Hypothalamus (tissue), 51 donors: ENCODE measurements around the gene HSPB2.
"Not testable (repeated sequence)": the region's sequence is repeated elsewhere in the genome, so short reads cannot be mapped to it uniquely, and the experiment has no call there.

ENCODE experiments used
- DNase-seq, 51 donors: peaks; one replicate each; lab custom pipeline; 2025; lab: John Stamatoyannopoulos, UW

Gene HSPB2

DNA sequence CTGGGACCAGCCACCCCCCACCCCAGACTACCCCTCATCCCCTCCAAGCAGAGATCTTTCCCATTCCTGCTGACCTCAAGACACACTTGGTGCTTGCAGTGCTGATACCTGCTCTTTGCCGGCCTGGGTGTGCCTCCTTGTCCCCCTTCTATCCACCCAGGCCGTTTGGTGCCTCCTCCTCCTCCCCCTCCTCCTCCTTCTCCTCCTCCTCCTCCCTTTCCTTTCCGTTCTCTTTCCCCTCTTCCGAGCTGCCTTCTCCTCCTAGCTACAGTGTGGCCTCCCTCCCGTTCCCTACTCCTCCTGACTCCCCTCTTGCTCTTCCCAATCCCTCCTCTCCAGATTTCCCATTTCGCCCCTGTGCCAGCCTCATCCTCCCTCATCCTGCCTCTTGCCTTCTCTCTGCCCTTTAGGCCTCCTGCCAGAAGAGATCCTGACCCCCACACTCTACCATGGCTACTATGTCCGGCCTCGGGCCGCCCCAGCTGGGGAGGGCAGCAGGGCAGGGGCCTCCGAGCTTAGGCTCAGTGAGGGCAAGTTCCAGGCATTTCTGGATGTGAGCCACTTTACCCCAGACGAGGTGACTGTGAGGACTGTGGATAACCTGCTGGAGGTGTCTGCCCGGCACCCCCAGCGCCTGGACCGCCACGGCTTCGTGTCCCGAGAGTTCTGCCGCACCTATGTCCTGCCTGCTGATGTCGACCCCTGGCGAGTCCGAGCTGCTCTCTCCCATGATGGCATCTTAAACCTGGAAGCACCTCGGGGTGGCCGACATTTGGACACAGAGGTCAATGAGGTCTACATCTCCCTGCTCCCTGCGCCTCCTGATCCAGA, 712 bp downstream of the HSPB2 start:
- DNase-seq: peak in 11 of 51 donors; percentile 26 to 71 (median 51)

GRCh38 chr11:111913997-111914396, 1.5 kb downstream of the HSPB2 start:
- peak in 39 of 51 donors; percentile 36 to 91 (median 67) for DNase-seq

DNA sequence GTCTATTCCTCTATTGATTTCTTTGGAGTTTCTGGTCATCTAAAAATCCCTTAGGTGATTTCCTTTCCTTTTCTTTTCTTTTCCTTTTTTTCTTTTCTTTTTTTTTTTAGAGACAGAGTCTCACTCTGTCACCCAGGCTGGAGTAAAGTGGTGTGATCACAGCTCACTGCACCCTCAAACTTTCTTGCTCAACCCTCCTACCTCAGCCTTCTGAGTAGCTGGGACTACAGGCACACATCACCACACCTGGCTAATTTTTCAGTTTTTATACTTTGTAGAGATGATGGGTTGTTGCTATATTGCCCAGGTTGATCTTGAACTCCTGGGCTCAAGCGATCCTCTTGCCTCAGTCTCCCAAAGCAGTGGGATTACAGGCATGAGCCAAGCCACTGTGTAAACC, 4.2 kb downstream of the HSPB2 start:
- DNase-seq: no peak

DNA sequence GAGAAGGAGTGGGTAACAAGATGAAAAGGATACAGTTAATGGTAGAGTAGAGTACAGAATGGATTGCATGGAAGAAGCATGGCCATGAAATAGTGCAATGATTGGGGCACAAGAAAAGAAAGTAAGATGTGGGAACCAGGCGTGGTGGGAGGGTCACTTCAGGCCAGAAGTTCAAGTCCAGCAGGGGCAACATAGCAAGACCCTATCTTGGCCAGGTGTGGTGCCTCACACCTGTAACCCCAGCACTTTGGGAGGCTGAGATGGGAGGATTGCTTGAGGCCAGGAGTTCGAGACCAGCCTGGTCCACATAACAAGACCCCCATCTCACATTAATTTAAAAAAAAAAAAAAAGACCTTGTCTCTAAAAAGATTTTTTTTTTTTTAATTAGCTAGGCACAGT, 4.8 kb downstream of the HSPB2 start:
- no peak for DNase-seq

GRCh38 chr11:111917788-111918187, 5.3 kb downstream of the HSPB2 start:
- DNase-seq: no peak

DNA sequence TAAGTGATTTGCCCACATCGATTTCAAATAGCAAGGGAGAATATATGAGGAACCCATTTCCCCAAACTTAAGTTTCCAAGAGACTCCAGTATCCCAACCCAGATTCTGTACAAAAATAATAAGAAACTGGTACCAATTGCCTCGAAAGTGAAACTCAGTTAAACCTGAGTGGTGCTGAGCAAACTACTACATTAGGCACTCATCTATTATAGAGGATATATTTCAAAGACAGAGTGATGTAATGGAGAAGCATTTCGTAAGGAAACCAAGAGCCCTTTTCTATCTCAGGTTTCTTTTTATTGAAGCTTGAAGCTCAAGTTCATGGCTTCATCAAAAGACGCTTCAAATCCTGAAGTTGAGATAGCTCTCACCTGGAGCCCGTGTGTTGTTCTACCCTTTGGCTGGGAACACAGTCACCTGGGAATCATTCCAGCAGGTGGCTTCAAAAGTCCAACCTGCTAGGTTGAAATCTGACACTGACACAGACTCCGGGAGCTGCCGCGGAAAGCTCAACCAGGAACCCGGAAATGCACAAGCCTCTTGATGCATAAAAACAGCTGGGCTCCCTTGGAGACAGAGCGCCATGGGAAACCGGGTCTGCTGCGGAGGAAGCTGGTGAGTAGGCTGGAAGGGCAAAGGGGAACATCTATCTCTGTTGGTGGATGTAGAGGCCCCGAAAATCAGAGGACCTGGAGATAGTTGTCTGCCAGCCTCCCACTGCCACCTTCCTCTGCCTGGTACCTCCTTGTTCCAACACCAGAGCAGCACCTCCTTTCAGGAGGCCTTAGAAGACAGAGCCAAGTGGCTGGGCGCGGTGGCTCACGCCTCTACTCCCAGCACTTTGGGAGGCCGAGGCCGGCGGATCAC, 6.1 kb downstream of the HSPB2 start, which contains the start of gene C11orf52:
Gene C11orf52 (plus strand): TSS at position 524 of the 867 bp plus-strand sequence. CDS start 60 bp downstream, at position 584.
- DNase-seq: peak in 1 of 51 donors; percentile 24

- DNase-seq: no peak
These were observed 8.4 kb downstream of the HSPB2 start for GRCh38 chr11:111920908-111921307.

GRCh38 chr11:111921541-111922230, 9.2 kb downstream of the HSPB2 start:
- no peak for DNase-seq

DNA sequence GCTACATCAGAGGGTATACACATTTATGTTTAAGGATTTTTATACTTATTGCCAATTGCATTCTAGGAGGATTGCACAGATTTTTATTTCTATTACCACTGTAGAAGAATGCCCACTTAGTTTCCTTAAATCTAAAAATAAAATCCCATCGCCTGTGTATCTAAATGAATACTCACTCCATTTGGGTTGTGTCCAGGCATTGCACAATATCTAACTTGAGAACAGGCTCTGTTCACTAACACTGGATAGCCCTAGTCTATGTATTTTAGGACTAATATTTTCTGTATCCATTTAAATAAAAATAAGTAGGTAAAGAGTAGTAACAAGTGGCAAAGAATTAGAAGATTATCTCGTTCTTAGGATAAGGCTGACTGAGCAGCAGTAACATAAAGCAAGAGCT, 10.3 kb downstream of the HSPB2 start:
- no peak for DNase-seq

GRCh38 chr11:111923351-111923788, 10.8 kb downstream of the HSPB2 start:
- no peak for DNase-seq

DNA sequence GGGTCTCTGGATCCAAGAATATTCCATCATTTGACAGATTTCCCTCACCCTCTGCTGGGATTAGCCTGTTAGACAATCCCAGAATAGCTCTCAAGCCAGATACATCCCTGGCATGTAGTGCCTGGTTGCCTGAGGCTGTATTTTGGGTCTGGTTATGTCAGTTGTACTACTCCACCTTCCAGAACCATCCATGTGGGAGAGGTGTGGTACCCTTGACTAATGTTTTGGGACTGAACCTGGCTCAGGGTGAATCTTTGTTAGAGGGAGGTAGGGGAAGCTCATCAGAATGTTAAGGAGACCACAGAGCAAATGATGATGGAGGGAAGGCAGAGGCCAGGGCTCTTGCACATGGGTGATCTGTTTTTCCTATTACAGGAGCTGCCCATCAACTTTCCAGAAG, 11.4 kb downstream of the HSPB2 start:
- DNase-seq: no peak

- DNase-seq: no peak
These were observed 13.4 kb downstream of the HSPB2 start for GRCh38 chr11:111925953-111926352.

DNA sequence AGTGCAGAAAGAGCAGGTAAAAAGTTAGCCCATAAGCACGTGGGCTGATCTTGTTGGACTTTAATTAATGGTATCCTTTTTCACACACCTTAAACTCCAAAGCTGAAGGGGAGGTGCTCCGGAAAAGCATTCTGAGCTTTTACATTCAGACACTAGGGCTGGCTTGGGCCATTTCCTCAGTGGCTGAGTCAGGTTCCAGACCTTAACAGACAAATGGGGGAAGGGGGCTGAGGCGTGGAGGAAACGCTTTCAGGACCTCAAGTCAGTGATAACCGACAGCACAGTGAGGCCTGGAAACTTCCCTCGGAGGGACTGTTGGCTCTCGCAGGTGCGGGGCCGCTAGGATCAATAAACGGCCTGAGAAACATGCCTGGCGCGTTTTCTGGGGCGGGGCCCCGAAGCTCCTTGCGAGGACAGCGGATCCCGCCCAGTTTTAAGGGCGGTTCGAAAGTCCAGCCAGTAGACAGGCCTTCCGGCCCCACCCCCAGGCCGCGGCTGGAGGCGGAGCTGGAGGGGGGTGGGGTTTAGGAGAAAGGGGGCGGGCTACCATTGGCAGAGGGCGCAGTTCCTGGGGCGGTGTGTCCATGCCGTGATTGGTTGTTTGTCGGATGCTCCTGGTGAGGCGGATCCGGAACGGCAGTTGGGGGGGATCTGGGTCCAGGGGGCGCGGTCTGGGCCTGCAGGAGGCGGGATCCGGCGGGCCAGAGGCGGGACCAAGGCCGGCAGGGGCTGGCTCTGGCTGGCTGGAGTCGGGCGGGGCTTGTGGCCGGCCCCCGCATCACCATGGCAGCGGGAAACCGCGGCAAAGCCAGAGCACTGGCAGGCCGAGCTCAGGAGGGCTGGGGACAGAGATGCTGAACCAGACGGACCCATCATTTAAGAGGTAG, 14.2 kb downstream of the HSPB2 start:
- DNase-seq: peak; percentile 74 to 100 (median 99)

DNA sequence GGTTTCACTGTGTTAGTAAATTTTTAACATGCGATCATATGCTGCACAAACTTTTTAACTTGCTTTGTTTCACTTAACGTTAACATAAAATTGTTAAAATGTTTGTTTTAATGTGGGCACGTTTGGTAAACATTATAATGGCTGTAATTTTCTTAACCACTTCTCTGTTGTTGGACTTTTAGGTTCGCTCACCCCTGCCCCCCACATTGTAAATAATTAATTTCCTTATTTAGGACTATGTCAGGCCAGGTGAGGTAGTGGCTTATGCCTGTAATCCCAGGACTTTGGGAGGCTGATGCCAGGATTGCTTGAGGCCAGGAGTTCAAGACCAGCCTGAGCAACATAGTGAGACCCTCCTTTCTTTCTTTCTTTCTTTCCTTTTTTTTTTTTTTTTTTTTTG, 17.9 kb downstream of the HSPB2 start:
- no peak for DNase-seq

GRCh38 chr11:111932611-111932950, 20.0 kb downstream of the HSPB2 start:
- DNase-seq: no peak

- DNase-seq: not testable (repeated sequence)
These were observed 20.6 kb downstream of the HSPB2 start for GRCh38 chr11:111933176-111933575.

- DNase-seq: no peak
These were observed 21.3 kb downstream of the HSPB2 start for GRCh38 chr11:111933872-111934271.

GRCh38 chr11:111934306-111934705, 21.8 kb downstream of the HSPB2 start:
- DNase-seq: no peak

DNA sequence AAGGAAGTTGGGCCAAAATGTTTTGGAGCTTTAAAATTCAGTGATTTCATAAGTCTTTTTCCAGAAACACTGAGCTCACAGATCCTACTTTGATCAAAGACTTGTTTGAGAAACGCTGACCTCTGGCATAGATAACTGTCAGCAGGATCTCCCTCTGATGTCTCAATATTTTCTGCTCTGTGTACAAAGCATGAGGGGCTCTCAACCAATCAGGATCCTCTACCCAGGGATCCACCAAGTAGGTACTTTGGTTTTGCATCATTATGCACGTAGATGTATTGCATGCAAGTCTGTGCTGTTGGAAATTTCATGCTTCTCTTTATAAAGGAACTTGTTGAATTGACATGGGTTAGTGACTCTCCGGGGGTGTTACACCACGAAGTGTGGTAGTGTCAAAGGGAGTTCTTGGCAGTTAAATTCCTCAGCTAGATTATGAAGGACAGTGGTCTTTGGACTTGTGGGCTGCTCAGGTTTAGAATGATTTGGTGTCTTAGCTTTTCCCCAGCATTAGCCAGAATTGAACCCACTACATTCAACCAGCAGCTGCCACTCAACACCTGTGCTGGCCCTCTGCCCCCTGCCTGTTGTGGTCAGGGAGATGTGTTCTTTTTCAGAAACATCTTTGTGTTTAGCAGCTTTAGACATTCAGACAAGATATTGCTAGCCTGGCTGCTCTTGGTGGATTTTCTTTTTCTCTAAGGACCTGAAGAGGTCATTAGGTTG, 22.9 kb downstream of the HSPB2 start:
- peak in 1 of 51 donors; percentile 48 for DNase-seq
